ENCODE results near the gene CNTN1.

CNTN1 gene

GRCh38 chr12:40742041-40742440, 49.8 kb downstream of the CNTN1 start:
- DNase-seq (ENCODE audit: low spot score) = no peak
- ChIA-PET CTCF (interaction anchor here (0.7 kb wide), 1 partner anchor 231 kb away, joined by 6 read pairs; no protein-coding TSS in a partner anchor), POLR2A (ENCODE audit: low non-redundant PET) (no interaction called here)
- H3K27ac ChIP-seq = no peak overlapping the region
- no peak for TF ChIP-seq CTCF (conservative IDR thresholded peaks at IDR 0.05; ENCODE audit: low read depth)

GRCh38 chr12:40745386-40745785, 53.1 kb downstream of the CNTN1 start:
- DNase-seq (ENCODE audit: low spot score) = no peak
- no peak for TF ChIP-seq CTCF (conservative IDR thresholded peaks at IDR 0.05; ENCODE audit: low read depth)
- ChIA-PET POLR2A (ENCODE audit: low non-redundant PET) (no interaction called here), CTCF (interaction anchor here (0.7 kb wide), 1 partner anchor 112 kb away, joined by 4 read pairs; no protein-coding TSS in a partner anchor)
- H3K27ac ChIP-seq = no peak overlapping the region

GRCh38 chr12:40749863-40750262, 57.6 kb downstream of the CNTN1 start:
- no peak overlapping the region for H3K27ac ChIP-seq
- ChIA-PET CTCF (no interaction called here), POLR2A (ENCODE audit: low non-redundant PET) (no interaction called here)
- DNase-seq (ENCODE audit: low spot score) = no peak
- TF ChIP-seq CTCF (conservative IDR thresholded peaks at IDR 0.05; ENCODE audit: low read depth) = no peak

- H3K27ac ChIP-seq = no peak overlapping the region
- ChIA-PET POLR2A (ENCODE audit: low non-redundant PET) (no interaction called here), CTCF (no interaction called here)
- DNase-seq (ENCODE audit: low spot score) = no peak
- TF ChIP-seq CTCF (conservative IDR thresholded peaks at IDR 0.05; ENCODE audit: low read depth) = no peak
Measured at GRCh38 chr12:40752011-40752410, 59.8 kb downstream of the CNTN1 start.

GRCh38 chr12:40760821-40761220, 68.6 kb downstream of the CNTN1 start:
- ChIA-PET CTCF (interaction anchor here (0.6 kb wide), 1 partner anchor 48 kb away, joined by 3 read pairs; no protein-coding TSS in a partner anchor), POLR2A (ENCODE audit: low non-redundant PET) (no interaction called here)
- TF ChIP-seq CTCF (conservative IDR thresholded peaks at IDR 0.05; ENCODE audit: low read depth) = no peak
- no peak overlapping the region for H3K27ac ChIP-seq
- no peak for DNase-seq (ENCODE audit: low spot score)

GRCh38 chr12:40762072-40762471, 69.8 kb downstream of the CNTN1 start:
- CTCF ChIA-PET = interaction anchor here (0.5 to 1.0 kb wide), 2 partner anchors 9 to 295 kb away, joined by 3 to 4 read pairs; no protein-coding TSS in a partner anchor
- no peak for DNase-seq (ENCODE audit: low spot score)
- TF ChIP-seq CTCF (conservative IDR thresholded peaks at IDR 0.05; ENCODE audit: low read depth) = no peak
- POLR2A ChIA-PET (ENCODE audit: low non-redundant PET) = no interaction called here
- no peak overlapping the region for H3K27ac ChIP-seq
